Uterus (tissue), 2 donors: ENCODE results near the gene ST7.

Experiments
- POLR2A ChIP-seq, 2 donors: fragments of 450-650 bp; IDR thresholded peaks; one replicate each; pipeline ENCODE4 v1.6.1; 2016; ENCODE audit warnings: antibody characterized with exemption in 2 of 2, mild to moderate bottlenecking in 1 of 2, moderate library complexity in 1 of 2
- TF ChIP-seq, protein P1 (sequence below), 4 experiments: fragments of 200-600 bp in 2 of 4; fragments of 450-650 bp in 2 of 4; sonication (generic) in 2 of 4; IDR thresholded peaks; one replicate each; pipeline ENCODE4 v1.5.1; 2016 to 2019; ENCODE audit warnings: antibody characterized with exemption in 4 of 4, mild to moderate bottlenecking in 2 of 4, moderate library complexity in 1 of 4

DNA sequence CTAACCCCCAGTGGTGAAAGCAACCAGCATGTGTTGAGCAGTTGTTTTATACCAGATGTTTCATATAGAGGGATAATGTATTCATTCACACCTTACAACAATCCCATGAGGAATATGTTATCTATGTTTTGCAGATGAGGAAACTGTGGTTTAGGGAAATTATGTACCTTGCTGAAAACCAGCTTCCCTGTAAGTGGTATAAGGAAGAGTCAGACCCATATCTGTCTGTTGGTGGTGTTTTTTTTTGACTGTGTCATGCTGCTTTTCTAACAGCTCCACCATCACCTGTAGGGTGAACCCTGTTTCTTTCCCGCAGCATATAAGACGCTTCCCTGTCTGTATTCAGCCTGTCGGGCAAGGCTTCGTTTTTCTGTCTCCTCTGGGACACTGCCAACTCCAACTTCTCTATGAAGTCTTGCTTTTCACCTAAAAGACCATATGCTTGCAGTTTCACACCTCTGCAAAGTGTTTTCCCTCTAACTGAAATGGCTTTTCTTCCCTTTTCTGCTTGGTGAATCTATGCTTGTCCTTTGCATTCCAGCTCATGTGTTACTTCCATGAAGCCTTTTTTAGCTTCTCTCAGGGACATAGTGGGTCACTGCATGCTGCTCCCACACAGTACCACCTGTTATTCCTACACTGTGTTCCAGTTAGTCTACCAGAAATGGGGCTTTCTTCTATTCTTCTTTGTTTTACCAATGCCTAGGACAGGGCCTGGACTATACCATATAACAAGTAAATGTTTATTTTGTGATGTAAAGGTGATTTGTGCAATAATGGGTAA, 92.8 kb downstream of the ST7 start:
- TF ChIP-seq, protein P1, sequence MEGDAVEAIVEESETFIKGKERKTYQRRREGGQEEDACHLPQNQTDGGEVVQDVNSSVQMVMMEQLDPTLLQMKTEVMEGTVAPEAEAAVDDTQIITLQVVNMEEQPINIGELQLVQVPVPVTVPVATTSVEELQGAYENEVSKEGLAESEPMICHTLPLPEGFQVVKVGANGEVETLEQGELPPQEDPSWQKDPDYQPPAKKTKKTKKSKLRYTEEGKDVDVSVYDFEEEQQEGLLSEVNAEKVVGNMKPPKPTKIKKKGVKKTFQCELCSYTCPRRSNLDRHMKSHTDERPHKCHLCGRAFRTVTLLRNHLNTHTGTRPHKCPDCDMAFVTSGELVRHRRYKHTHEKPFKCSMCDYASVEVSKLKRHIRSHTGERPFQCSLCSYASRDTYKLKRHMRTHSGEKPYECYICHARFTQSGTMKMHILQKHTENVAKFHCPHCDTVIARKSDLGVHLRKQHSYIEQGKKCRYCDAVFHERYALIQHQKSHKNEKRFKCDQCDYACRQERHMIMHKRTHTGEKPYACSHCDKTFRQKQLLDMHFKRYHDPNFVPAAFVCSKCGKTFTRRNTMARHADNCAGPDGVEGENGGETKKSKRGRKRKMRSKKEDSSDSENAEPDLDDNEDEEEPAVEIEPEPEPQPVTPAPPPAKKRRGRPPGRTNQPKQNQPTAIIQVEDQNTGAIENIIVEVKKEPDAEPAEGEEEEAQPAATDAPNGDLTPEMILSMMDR (IDR thresholded peaks at IDR 0.05), result no peak
- no peak for TF ChIP-seq POLR2A (IDR thresholded peaks at IDR 0.05)
